ENCODE data around the gene MASTL.

The MASTL gene

DNA sequence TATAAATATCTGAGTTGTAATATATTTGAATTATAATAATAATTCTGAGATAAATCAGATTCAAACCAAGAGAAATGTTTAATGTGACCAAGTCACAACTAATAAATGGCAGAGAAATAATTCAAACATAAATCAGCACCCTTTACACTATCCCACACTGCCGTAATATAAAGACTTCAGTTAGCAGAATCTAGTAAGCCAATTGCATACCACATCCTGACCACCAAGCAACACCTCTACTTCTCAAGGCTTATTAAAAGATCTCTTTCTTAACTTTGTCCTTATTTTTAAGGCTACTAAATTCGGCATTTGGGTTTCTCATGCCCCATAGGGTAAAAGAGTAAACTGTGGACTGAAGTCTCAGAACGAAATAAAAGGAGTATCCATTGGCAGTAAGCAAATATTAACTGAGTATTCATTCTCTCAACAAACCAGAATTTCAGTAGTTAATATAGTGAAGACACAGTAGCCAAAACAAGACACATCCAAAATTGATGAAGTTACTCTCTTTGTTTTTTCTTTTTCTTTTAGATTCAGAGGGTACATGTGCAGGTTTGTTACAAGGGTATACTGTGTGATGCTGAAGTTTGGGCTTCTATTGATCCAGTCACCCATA lies 70.6 kb downstream of the MASTL start:
- DNase-seq = no peak

DNA sequence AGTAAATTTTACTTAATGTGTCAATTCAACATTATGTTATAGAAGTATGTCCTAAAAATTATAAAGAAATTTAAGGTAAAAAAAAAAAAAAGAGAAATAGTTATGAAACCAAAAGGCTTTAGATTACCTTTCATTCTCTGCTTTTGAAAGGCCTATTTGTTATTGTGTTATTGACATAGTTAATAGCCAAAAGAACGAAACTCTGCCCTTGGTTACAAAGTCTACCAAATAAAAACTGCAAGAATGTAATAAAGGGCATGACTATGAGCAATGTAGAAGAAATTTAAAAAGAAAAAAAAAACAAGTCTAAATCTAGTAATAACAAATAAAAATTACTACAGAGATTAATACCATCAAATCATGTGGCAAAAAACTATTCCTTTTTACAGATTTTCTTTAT lies 74.9 kb downstream of the MASTL start:
- DNase-seq = no peak

DNA sequence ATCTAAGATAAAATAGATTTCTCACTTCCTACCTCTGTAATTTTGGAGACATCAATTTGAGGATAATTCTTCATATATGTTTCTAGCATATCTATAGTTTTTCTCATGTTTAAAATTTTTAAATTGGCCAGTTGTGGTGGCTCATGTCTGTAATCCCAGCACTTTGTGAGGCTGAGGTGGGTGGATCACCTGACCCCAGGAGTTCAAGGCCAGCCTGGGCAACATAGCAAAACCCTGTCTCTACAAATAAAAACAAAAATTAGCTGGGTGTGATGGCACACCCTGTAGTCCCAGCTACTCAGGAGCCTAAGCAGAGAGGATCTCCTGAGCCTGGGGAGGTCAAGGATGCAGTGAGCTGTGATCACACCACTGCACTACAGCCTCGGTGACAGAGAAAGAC lies 80.6 kb downstream of the MASTL start:
- DNase-seq = no peak

All from RPMI8226 (cell line).